SK-N-SH (cell line): ENCODE measurements around the gene GJD3. TPM values are rescaled to one million over a fixed set of nuclear protein-coding genes. Genes with fewer than 3 reads are reported as not detected.

Experiments used
- CTCF ChIA-PET: fragments of 300-600, 350-600 bp; formaldehyde crosslinking; extraction: SDS; loops from one replicate; lab custom pipeline; 2021; lab: Yijun Ruan, JAX
- POLR2A ChIA-PET: fragments of 350-600 bp; sonication (Branson Sonifier 250); formaldehyde crosslinking; extraction: SDS; loops from one replicate; lab custom pipeline; 2020; ENCODE audit warnings: antibody characterized with exemption, inconsistent platforms; lab: Yijun Ruan, JAX
- DNase-seq: peaks from one replicate; pipeline ENCODE4 v3.0.0; 2012
- H2AFZ ChIP-seq: fragments of 200-600 bp; sonication (generic); 2 replicates; pipeline ENCODE4 v1.8.1; 2016; ENCODE audit warnings: antibody characterized with exemption, mild to moderate bottlenecking, low read depth
- H3F3A ChIP-seq: fragments of 200-600 bp; sonication (generic); replicated peaks from 2 replicates; pipeline ENCODE3; 2016; ENCODE audit warnings: antibody characterized with exemption, mild to moderate bottlenecking; ENCODE audit not compliant: insufficient read depth
- H3K27ac ChIP-seq, 2 experiments: fragments of 200-500 bp in 1 of 2; fragments of 200-600 bp in 1 of 2; sonication (Bioruptor generic) in 1 of 2; sonication (generic), shearing (Covaris generic) in 1 of 2; 2 replicates each; pipeline versions ENCODE4 v1.5.1 to v1.6.1; 2014 to 2016; ENCODE audit warnings: low read depth in 2 of 2, inconsistent platforms in 1 of 2, low read length in 1 of 2, mild to moderate bottlenecking in 1 of 2, mixed read lengths in 1 of 2
- H3K27me3 ChIP-seq: fragments of 200-600 bp; sonication (generic), shearing (Covaris generic); 2 replicates; pipeline ENCODE4 v1.6.1; 2016; ENCODE audit warnings: mixed run types; ENCODE audit not compliant: insufficient read depth
- H3K36me3 ChIP-seq, 2 experiments: fragments of 200-500 bp in 1 of 2; fragments of 200-600 bp in 1 of 2; sonication (Bioruptor generic) in 1 of 2; sonication (generic) in 1 of 2; replicated peaks in 1 of 2; 2 replicates each; pipeline versions ENCODE3 to v1.5.1; 2014 to 2016; ENCODE audit warnings: low read length in 1 of 2, mild to moderate bottlenecking in 1 of 2; ENCODE audit not compliant: insufficient read depth in 2 of 2, control insufficient read depth in 1 of 2
- H3K4me1 ChIP-seq, 2 experiments: fragments of 200-500 bp in 1 of 2; fragments of 200-600 bp in 1 of 2; sonication (Bioruptor generic) in 1 of 2; sonication (generic), shearing (Covaris generic) in 1 of 2; 2 replicates each; pipeline versions ENCODE4 v1.5.1 to v1.6.1; 2014 to 2016; ENCODE audit warnings: low read depth in 1 of 2, low read length in 1 of 2, mixed run types in 1 of 2; ENCODE audit not compliant: insufficient read depth in 2 of 2, control insufficient read depth in 1 of 2
- H3K4me2 ChIP-seq: fragments of 200-600 bp; sonication (generic), shearing (Covaris generic); 2 replicates; pipeline ENCODE4 v1.6.1; 2017; ENCODE audit warnings: mixed run types
- H3K4me3 ChIP-seq, 2 experiments: fragments of 200-500 bp in 1 of 2; fragments of 200-600 bp in 1 of 2; sonication (Bioruptor generic) in 1 of 2; sonication (generic), shearing (Covaris generic) in 1 of 2; 2 replicates each; pipeline versions ENCODE4 v1.5.1 to v1.8.1; 2014 to 2016; ENCODE audit warnings: low read depth in 2 of 2, inconsistent platforms in 1 of 2, low read length in 1 of 2, mild to moderate bottlenecking in 1 of 2, mixed read lengths in 1 of 2, moderate library complexity in 1 of 2
- H3K79me2 ChIP-seq: fragments of 200-600 bp; sonication (generic); 2 replicates; pipeline ENCODE4 v1.8.1; 2017; ENCODE audit warnings: mild to moderate bottlenecking; ENCODE audit not compliant: insufficient read depth
- H3K9ac ChIP-seq: fragments of 200-600 bp; sonication (generic); 2 replicates; pipeline ENCODE4 v1.6.1; 2017; ENCODE audit warnings: mixed run types
- H3K9me2 ChIP-seq: fragments of 200-600 bp; sonication (generic); 2 replicates; pipeline ENCODE4 v1.6.1; 2017; ENCODE audit warnings: mixed run types
- H3K9me3 ChIP-seq: fragments of 200-600 bp; sonication (generic); 2 replicates; pipeline ENCODE4 v1.6.1; 2017; ENCODE audit warnings: mixed run types, mild to moderate bottlenecking, moderate library complexity
- H4K20me1 ChIP-seq: fragments of 200-600 bp; sonication (generic); 2 replicates; pipeline ENCODE4 v1.6.1; 2017; ENCODE audit warnings: mild to moderate bottlenecking, mixed run types; ENCODE audit not compliant: insufficient read depth
- CHD2 ChIP-seq: fragments of 150-350 bp; IDR thresholded peaks from 2 replicates; pipeline ENCODE4 v1.6.1; 2018; ENCODE audit warnings: low read length; ENCODE audit not compliant: partially characterized antibody
- EP300 ChIP-seq, 2 experiments: IDR thresholded peaks; 2 replicates each; pipeline versions ENCODE4 v1.4.0 to v1.6.1; 2012; ENCODE audit warnings: borderline replicate concordance in 1 of 2, low read depth in 1 of 2, low read length in 1 of 2
- EZH2phosphoT487 ChIP-seq: fragments of 200-600 bp; sonication (generic); IDR thresholded peaks from 2 replicates; pipeline ENCODE4 v1.6.1; 2017; ENCODE audit warnings: low read depth, mixed run types, mild to moderate bottlenecking, antibody characterized with exemption, moderate library complexity, borderline replicate concordance
- FOSL2 ChIP-seq: IDR thresholded peaks from 2 replicates; pipeline ENCODE4 v1.4.0; 2012; ENCODE audit warnings: low read depth, mild to moderate bottlenecking, moderate library complexity, borderline replicate concordance
- GABPA ChIP-seq: IDR thresholded peaks from 2 replicates; pipeline ENCODE4 v1.4.0; 2012; ENCODE audit warnings: low read depth, mild to moderate bottlenecking
- JUND ChIP-seq: IDR thresholded peaks from 2 replicates; pipeline ENCODE4 v1.4.0; 2012
- MAX ChIP-seq: IDR thresholded peaks from 2 replicates; pipeline ENCODE4 v1.4.0; 2012; ENCODE audit warnings: low read depth
- MEF2A ChIP-seq: IDR thresholded peaks from 2 replicates; pipeline ENCODE4 v1.4.0; 2012; ENCODE audit warnings: low read depth, borderline replicate concordance
- RAD21 ChIP-seq: IDR thresholded peaks from 2 replicates; pipeline ENCODE4 v1.6.1; 2012; ENCODE audit warnings: mild to moderate bottlenecking, low read length
- RCOR1 ChIP-seq: fragments of 150-350 bp; IDR thresholded peaks from 2 replicates; pipeline ENCODE4 v1.6.1; 2017; ENCODE audit warnings: antibody characterized with exemption, low read length
- REST ChIP-seq: IDR thresholded peaks from 2 replicates; pipeline ENCODE4 v1.6.1; 2012; ENCODE audit warnings: mild to moderate bottlenecking, low read depth, low read length, moderate library complexity
- TAF1 ChIP-seq: IDR thresholded peaks from 2 replicates; pipeline ENCODE4 v1.6.1; 2012; ENCODE audit warnings: low read depth, mild to moderate bottlenecking, low read length, moderate library complexity, borderline replicate concordance
- YY1 ChIP-seq: IDR thresholded peaks from 2 replicates; pipeline ENCODE4 v1.4.0; 2012; ENCODE audit warnings: low read depth, mild to moderate bottlenecking
- WGBS: methylation state at CpG from one replicate; pipeline ENCODE4 v1.1.6; 2017; ENCODE audit warnings: low lambda C conversion rate; 5-methylcytosine and 5-hydroxymethylcytosine counted together
- polyA plus RNA-seq, 3 experiments: library from polyadenylated mRNA; depleted of rRNA; stranded (reverse); fragments of >200 nt; gene quantifications; 2 replicates each; pipeline ENCODE4 v1.2.3, GENCODE V29; 2012
- TF ChIP-seq, protein P1 (sequence below): fragments of 150-350 bp; IDR thresholded peaks from 2 replicates; pipeline ENCODE4 v1.6.1; 2017; ENCODE audit warnings: antibody characterized with exemption, low read length, low read depth, borderline replicate concordance
- TF ChIP-seq, protein P2 (sequence below): fragments of 200-600 bp; sonication (generic); IDR thresholded peaks from 2 replicates; pipeline ENCODE4 v1.6.1; 2017; ENCODE audit warnings: antibody characterized with exemption, mild to moderate bottlenecking, moderate library complexity
- TF ChIP-seq, protein P3 (sequence below): IDR thresholded peaks from 2 replicates; pipeline ENCODE4 v1.4.0; 2012; ENCODE audit warnings: low read depth, borderline replicate concordance
- TF ChIP-seq, protein P4 (sequence below): IDR thresholded peaks from 2 replicates; pipeline ENCODE4 v1.4.0; 2012; ENCODE audit warnings: low read depth, borderline replicate concordance

GJD3 gene
- polyA plus RNA-seq, 1 of the 3 experiments (the other 2 are of a cell fraction) = not detected

- 97% methylated on average over 8 of the region's 8 CpGs for WGBS
- TF ChIP-seq TAF1 (no peak), EZH2phosphoT487 (no peak), REST (no peak), RCOR1 (no peak), EP300 (IDR thresholded peaks at IDR 0.05; ENCODE audit: borderline replicate concordance in 1 of 2, low read depth in 1 of 2, low read length in 1 of 2) (no peak), MEF2A (no peak), FOSL2 (no peak)
- TF ChIP-seq, protein P1, sequence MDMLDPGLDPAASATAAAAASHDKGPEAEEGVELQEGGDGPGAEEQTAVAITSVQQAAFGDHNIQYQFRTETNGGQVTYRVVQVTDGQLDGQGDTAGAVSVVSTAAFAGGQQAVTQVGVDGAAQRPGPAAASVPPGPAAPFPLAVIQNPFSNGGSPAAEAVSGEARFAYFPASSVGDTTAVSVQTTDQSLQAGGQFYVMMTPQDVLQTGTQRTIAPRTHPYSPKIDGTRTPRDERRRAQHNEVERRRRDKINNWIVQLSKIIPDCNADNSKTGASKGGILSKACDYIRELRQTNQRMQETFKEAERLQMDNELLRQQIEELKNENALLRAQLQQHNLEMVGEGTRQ = no peak
- peak overlapping the region; percentile 45; the same call in 1 of the 2 replicates for H3K4me2 ChIP-seq
- peaks cover 28% of the 10 kb centered on the region for H3F3A ChIP-seq
- CTCF ChIA-PET = interaction anchor here (16.5 to 57.6 kb wide), 2 partner anchors 15 to 30 kb away, joined by 171 to 1706 read pairs; partner anchors contain the start of genes CDC6 and RARA
- H3K4me3 ChIP-seq = no peak overlapping the region
- peaks cover 38 to 76% of the 10 kb centered on the region in 2 experiments for H3K4me1 ChIP-seq
- H2AFZ ChIP-seq = no peak overlapping the region
- no peak overlapping the region for H3K9ac ChIP-seq
- DNase-seq = no peak
- POLR2A ChIA-PET = no interaction called here
- no peaks in the 10 kb centered on the region for H3K27me3 ChIP-seq
- H3K9me3 ChIP-seq = no peaks in the 10 kb centered on the region
- no peaks in the 10 kb centered on the region for H3K9me2 ChIP-seq
- peak overlapping the region in 1 of 2 experiments; percentile 54; a peak in 2 of 4 replicates for H3K27ac ChIP-seq
- H3K36me3 ChIP-seq = peaks cover 18 to 22% of the 10 kb centered on the region in 2 experiments
- peaks cover 59% of the 10 kb centered on the region for H4K20me1 ChIP-seq
- H3K79me2 ChIP-seq = peaks cover 97% of the 10 kb centered on the region
Measured at GRCh38 chr17:40335620-40336019, 28.9 kb downstream of the GJD3 start.

GRCh38 chr17:40333781-40334448 lies 30.6 kb downstream of the GJD3 start:
- Histone ChIP-seq H3K79me2 (peaks cover 97% of the 10 kb centered on the region), H3K27me3 (no peaks in the 10 kb centered on the region), H4K20me1 (peaks cover 54% of the 10 kb centered on the region), H3K36me3 (peaks cover 12 to 18% of the 10 kb centered on the region in 2 experiments), H3F3A (peaks cover 19% of the 10 kb centered on the region), H2AFZ (no peak overlapping the region), H3K4me1 (peaks cover 47 to 74% of the 10 kb centered on the region in 2 experiments), H3K27ac (peak overlapping the region; percentile 54 to 98; a peak in 2 of 4 replicates), H3K9ac (no peak overlapping the region), H3K4me2 (peak overlapping the region; percentile 45; the same call in 1 of the 2 replicates), H3K4me3 (no peak overlapping the region), H3K9me3 (no peaks in the 10 kb centered on the region), H3K9me2 (no peaks in the 10 kb centered on the region)
- WGBS = 100% methylated on average over 4 of the region's 4 CpGs
- ChIA-PET POLR2A (no interaction called here), CTCF (interaction anchor here (0.8 to 57.6 kb wide), 5 partner anchors 7 to 115 kb away, joined by 3 to 1706 read pairs (median 4); partner anchors contain the start of genes CDC6, RARA and WIPF2)
- DNase-seq = no peak
- TF ChIP-seq GABPA = no peak
- TF ChIP-seq, protein P2, sequence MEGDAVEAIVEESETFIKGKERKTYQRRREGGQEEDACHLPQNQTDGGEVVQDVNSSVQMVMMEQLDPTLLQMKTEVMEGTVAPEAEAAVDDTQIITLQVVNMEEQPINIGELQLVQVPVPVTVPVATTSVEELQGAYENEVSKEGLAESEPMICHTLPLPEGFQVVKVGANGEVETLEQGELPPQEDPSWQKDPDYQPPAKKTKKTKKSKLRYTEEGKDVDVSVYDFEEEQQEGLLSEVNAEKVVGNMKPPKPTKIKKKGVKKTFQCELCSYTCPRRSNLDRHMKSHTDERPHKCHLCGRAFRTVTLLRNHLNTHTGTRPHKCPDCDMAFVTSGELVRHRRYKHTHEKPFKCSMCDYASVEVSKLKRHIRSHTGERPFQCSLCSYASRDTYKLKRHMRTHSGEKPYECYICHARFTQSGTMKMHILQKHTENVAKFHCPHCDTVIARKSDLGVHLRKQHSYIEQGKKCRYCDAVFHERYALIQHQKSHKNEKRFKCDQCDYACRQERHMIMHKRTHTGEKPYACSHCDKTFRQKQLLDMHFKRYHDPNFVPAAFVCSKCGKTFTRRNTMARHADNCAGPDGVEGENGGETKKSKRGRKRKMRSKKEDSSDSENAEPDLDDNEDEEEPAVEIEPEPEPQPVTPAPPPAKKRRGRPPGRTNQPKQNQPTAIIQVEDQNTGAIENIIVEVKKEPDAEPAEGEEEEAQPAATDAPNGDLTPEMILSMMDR = no peak
- TF ChIP-seq, protein P3, sequence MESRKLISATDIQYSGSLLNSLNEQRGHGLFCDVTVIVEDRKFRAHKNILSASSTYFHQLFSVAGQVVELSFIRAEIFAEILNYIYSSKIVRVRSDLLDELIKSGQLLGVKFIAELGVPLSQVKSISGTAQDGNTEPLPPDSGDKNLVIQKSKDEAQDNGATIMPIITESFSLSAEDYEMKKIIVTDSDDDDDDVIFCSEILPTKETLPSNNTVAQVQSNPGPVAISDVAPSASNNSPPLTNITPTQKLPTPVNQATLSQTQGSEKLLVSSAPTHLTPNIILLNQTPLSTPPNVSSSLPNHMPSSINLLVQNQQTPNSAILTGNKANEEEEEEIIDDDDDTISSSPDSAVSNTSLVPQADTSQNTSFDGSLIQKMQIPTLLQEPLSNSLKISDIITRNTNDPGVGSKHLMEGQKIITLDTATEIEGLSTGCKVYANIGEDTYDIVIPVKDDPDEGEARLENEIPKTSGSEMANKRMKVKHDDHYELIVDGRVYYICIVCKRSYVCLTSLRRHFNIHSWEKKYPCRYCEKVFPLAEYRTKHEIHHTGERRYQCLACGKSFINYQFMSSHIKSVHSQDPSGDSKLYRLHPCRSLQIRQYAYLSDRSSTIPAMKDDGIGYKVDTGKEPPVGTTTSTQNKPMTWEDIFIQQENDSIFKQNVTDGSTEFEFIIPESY = no peak
- no peak for TF ChIP-seq CHD2
- no peak for TF ChIP-seq JUND
- TF ChIP-seq, protein P4, sequence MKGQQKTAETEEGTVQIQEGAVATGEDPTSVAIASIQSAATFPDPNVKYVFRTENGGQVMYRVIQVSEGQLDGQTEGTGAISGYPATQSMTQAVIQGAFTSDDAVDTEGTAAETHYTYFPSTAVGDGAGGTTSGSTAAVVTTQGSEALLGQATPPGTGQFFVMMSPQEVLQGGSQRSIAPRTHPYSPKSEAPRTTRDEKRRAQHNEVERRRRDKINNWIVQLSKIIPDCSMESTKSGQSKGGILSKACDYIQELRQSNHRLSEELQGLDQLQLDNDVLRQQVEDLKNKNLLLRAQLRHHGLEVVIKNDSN = no peak
- no peak for TF ChIP-seq MAX
- TF ChIP-seq YY1 = no peak
- TF ChIP-seq RAD21 = no peak
